WTC11 (cell line): ENCODE measurements around the gene INSC. TPM values are rescaled to one million over a fixed set of nuclear protein-coding genes. Genes with fewer than 3 reads are reported as not detected.

ENCODE experiments used
- ATAC-seq: fragments of 200-7000 bp; cut with Tn5 transposase; 2 replicates; pipeline ENCODE4 v1.10.0; 2021; ENCODE audit warnings: mild to moderate bottlenecking, moderate library complexity
- CTCF ChIA-PET: fragments of 300-600 bp; sonication (Branson Sonifier 250); formaldehyde crosslinking; loops from one replicate; lab custom pipeline; 2021; ENCODE audit warnings: antibody characterized with exemption; lab: Charles Lee
- POLR2A ChIA-PET: fragments of 350-600 bp; sonication (Branson Sonifier 250); formaldehyde crosslinking; loops from one replicate; lab custom pipeline; 2021; ENCODE audit warnings: antibody characterized with exemption; lab: Charles Lee
- DNase-seq: peaks from one replicate; pipeline ENCODE4 v3.0.0; 2021; ENCODE audit warnings: low spot score
- H3K27ac Mint-ChIP-seq: 2 replicates; pipeline ENCODE4 v1.8.0; 2021; ENCODE audit warnings: mixed read lengths
- H3K27me3 Mint-ChIP-seq: 2 replicates; pipeline ENCODE4 v1.8.0; 2021; ENCODE audit warnings: low read depth, mild to moderate bottlenecking, moderate library complexity, mixed read lengths
- H3K36me3 Mint-ChIP-seq: 2 replicates; pipeline ENCODE4 v1.8.0; 2021; ENCODE audit warnings: mixed read lengths
- H3K4me1 Mint-ChIP-seq: 2 replicates; pipeline ENCODE4 v1.8.0; 2022; ENCODE audit warnings: mixed read lengths
- H3K4me3 Mint-ChIP-seq: 2 replicates; pipeline ENCODE4 v1.8.0; 2021; ENCODE audit warnings: mild to moderate bottlenecking, moderate library complexity, mixed read lengths
- H3K9me3 Mint-ChIP-seq: 2 replicates; pipeline ENCODE4 v1.8.0; 2021; ENCODE audit warnings: mixed read lengths
- ARID4B ChIP-seq: sonication (generic); formaldehyde crosslinking; IDR thresholded peaks from 2 replicates; pipeline ENCODE4 v1.8.0; 2023; ENCODE audit warnings: missing genetic modification reagents, mild to moderate bottlenecking, borderline replicate concordance
- ATF3 ChIP-seq: sonication (generic); formaldehyde crosslinking; conservative IDR thresholded peaks from 2 replicates; pipeline ENCODE4 v1.8.1; 2022; ENCODE audit warnings: mild to moderate bottlenecking, missing genetic modification reagents
- GTF2I ChIP-seq: fragments of 250-450 bp; sonication (Bioruptor Pico); conservative IDR thresholded peaks from 2 replicates; pipeline ENCODE4 v1.4.0; 2021; ENCODE audit warnings: mild to moderate bottlenecking
- HMGXB4 ChIP-seq: sonication (generic); formaldehyde crosslinking; IDR thresholded peaks from 2 replicates; pipeline ENCODE4 v1.8.1; 2023; ENCODE audit warnings: mild to moderate bottlenecking, moderate library complexity, missing genetic modification reagents
- MLX ChIP-seq: sonication (generic); formaldehyde crosslinking; IDR thresholded peaks from 2 replicates; pipeline ENCODE4 v1.8.1; 2023; ENCODE audit warnings: mild to moderate bottlenecking, missing genetic modification reagents, moderate library complexity
- PRDM15 ChIP-seq: sonication (generic); formaldehyde crosslinking; IDR thresholded peaks from 2 replicates; pipeline ENCODE4 v1.8.0; 2022; ENCODE audit warnings: missing genetic modification reagents
- PRRX2 ChIP-seq: fragments of 250-450 bp; sonication (Bioruptor Pico); IDR thresholded peaks from 2 replicates; pipeline ENCODE4 v1.8.0; 2021; ENCODE audit warnings: mild to moderate bottlenecking
- SP1 ChIP-seq: sonication (generic); formaldehyde crosslinking; conservative IDR thresholded peaks from 2 replicates; pipeline ENCODE4 v1.8.1; 2022; ENCODE audit warnings: missing genetic modification reagents
- USF2 ChIP-seq: sonication (generic); formaldehyde crosslinking; IDR thresholded peaks from 2 replicates; pipeline ENCODE4 v1.8.1; 2023; ENCODE audit warnings: mild to moderate bottlenecking, missing genetic modification reagents, moderate library complexity
- ZBTB21 ChIP-seq: sonication (generic); formaldehyde crosslinking; IDR thresholded peaks from 2 replicates; pipeline ENCODE4 v1.8.1; 2023; ENCODE audit warnings: mild to moderate bottlenecking, missing genetic modification reagents, borderline replicate concordance
- ZMAT4 ChIP-seq: fragments of 250-450 bp; sonication (Bioruptor Pico); IDR thresholded peaks from 2 replicates; pipeline ENCODE4 v1.9.0; 2021; ENCODE audit warnings: mild to moderate bottlenecking
- ZNF281 ChIP-seq: sonication (generic); formaldehyde crosslinking; IDR thresholded peaks from 2 replicates; pipeline ENCODE4 v1.8.0; 2023; ENCODE audit warnings: mild to moderate bottlenecking, missing genetic modification reagents
- total RNA-seq: library from RNA; stranded (reverse); gene quantifications from 3 replicates; pipeline ENCODE4 v1.2.3, GENCODE V29; 2021

Gene INSC
- total RNA-seq, 1 experiment from 2014 or later, result 0.44 TPM

- TF ChIP-seq SP1 (CRISPR knock-in tag) (no peak), USF2 (no peak), MLX (CRISPR knock-in tag) (no peak), PRRX2 (CRISPR knock-in tag) (no peak), ARID4B (CRISPR knock-in tag) (no peak)
- TF ChIP-seq, all 79 proteins: peak for 0
These were observed 26.7 kb downstream of the INSC start (continued) for GRCh38 chr11:15141381-15141780.

GRCh38 chr11:15142838-15143237, 28.1 kb downstream of the INSC start:
- H3K27me3 Mint-ChIP-seq, result no peaks in the 10 kb centered on the region
- H3K4me1 Mint-ChIP-seq, result peaks cover 3% of the 10 kb centered on the region; the same call in 1 of the 2 replicates
- TF ChIP-seq HMGXB4 (CRISPR knock-in tag) (no peak), GTF2I (CRISPR knock-in tag) (no peak), PRDM15 (CRISPR knock-in tag) (no peak), ZMAT4 (CRISPR knock-in tag) (no peak), ATF3 (CRISPR knock-in tag) (no peak), ZBTB21 (CRISPR knock-in tag) (no peak), ZNF281 (no peak)
- TF ChIP-seq, all 79 proteins: peak for 0
- ChIA-PET POLR2A (no interaction called here), CTCF (interaction anchor here (1.2 to 2.3 kb wide), 5 partner anchors 42 to 237 kb away, joined by 3 to 8 read pairs (median 6); no protein-coding TSS in a partner anchor)
- Mint-ChIP-seq H3K36me3 (no peaks in the 10 kb centered on the region), H3K27ac (no peak overlapping the region), H3K9me3 (no peaks in the 10 kb centered on the region), H3K4me3 (no peak overlapping the region)
- DNase-seq (no peak), ATAC-seq (no peak)
